Left kidney (tissue), 2 donors: Measurements from ENCODE around the gene JRKL. TPM values are rescaled to one million over a fixed set of nuclear protein-coding genes. Genes with fewer than 3 reads are reported as not detected.
"Not testable (repeated sequence)": the region's sequence is repeated elsewhere in the genome, so short reads cannot be mapped to it uniquely, and the experiment has no call there.

Experiments used
- DNase-seq: peaks from one replicate; pipeline ENCODE4 v3.0.0-alpha.2; 2013
- polyA plus RNA-seq: library from polyadenylated mRNA; unstranded; fragments of 120-200 nt; gene quantifications from one replicate; pipeline ENCODE4 v1.2.1, GENCODE V29; 2013; ENCODE audit not compliant: insufficient read length

Gene JRKL
- polyA plus RNA-seq, 1 donor = 24.9 TPM

DNA sequence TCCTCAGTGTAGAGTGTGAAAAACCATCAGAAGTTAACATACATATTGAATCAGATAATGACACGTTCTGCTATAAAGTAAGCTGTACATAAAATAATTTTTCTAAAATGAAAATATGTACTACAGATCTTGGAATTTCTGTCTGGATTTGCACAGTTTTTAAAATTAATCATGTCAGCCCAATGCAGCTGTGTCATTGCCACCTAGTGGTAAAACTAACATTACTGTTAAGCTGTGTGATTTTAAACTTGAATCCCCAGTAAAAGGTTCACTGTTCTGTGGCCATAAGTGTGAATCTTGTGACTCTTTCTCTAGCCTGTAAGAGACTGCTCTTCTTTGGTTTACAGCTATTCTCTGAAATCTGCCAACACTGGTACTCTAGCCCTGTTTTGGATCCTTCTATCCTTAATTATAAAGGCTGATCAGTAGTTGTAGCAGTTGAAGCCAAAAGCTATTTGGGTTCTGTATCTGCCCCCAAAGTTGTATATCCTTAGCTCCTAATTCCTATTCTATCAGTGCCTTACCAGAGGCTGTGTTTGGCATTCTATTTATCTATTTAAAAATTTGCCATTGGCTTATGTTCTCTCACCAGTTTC lies 4.0 kb downstream of the JRKL start:
- DNase-seq = peak; percentile 14

DNA sequence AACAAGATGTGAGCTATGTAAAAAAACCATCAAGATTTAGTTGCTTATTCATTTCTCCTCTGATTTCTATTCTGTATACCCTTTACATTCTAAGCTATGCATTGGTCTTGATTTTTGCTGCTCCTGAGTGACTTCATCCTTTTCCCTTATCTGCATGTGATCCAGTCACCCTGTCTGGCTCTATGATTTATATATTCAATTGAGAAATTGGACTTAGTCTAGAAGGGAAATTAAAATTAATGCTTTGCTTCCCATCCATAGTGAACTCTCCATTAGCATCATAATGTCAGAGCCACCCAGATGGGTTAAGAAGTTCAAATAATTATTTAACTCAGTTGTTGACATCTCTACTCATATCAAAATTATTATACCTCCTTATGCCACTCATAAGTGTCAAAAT lies 5.0 kb downstream of the JRKL start:
- DNase-seq = no peak

DNA sequence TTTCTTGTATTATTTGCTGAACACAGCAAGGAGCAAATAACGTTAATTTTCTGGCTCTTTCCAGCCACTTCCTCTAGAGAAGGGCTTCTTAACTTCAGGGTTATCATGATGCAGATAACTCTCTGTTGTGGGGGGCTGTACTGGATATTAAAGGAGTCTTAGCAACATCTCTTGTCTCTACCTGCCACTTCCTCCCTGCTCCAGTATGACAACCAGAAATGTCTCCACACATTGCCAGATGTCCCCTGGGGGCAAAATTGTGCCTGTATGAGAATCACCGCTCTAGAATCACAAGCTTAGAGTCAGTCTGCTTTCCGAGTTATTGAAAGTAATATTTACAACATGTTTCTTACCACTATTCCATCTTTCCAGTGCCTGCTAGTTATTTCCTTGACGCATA lies 6.8 kb downstream of the JRKL start:
- DNase-seq = no peak

DNA sequence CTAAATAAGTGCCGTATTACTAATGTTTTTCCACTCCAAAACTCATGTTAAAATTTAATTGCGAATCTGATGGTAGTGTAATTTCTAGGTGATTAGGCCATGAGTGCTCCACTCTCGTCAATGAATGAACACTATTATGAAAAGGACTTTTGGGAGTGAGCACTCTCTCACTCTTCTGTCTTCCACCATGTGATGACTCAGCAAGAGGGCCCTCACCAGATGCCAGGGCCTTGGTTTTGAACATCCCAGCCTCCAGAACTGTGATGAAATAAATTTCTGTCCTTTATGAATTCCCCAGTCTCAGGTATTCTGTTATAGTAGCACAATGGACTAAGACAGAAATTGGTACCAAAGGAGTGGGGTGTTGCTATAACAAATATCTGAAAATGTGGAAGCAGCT lies 8.1 kb downstream of the JRKL start:
- DNase-seq = no peak

DNA sequence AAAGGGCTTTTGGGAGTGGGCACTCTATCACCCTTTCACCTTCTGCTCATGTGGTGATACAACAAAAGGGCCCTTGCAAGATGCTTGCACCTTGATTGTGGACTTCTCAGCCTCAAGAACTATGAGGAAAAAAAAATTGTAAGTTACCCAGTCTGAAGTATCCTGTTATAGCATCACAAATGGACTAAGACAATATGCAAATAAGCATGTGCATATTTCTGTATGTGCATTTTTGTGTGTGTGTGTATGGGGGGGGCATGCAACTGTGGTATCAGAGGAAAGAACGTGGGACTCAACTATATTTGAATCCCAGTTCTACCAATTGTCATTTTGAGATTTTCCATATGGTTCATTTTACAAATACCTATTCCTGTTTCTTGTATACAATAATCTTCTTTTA lies 10.9 kb downstream of the JRKL start:
- DNase-seq = no peak

DNA sequence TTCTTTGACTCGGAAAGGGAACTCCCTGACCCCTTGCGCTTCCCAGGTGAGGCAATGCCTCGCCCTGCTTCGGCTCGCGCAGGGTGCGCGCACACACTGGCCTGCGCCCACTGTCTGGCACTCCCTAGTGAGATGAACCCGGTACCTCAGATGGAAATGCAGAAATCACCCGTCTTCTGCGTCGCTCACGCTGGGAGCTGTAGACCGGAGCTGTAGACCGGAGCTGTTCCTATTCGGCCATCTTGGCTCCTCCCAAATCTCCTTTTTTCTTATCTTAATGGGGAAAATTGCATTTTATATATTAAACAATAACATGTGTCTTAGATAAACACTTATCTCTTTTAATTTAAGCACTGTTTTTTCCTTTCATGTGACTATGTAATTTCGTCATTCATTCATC lies 21.6 kb downstream of the JRKL start:
- not testable (repeated sequence) for DNase-seq

DNA sequence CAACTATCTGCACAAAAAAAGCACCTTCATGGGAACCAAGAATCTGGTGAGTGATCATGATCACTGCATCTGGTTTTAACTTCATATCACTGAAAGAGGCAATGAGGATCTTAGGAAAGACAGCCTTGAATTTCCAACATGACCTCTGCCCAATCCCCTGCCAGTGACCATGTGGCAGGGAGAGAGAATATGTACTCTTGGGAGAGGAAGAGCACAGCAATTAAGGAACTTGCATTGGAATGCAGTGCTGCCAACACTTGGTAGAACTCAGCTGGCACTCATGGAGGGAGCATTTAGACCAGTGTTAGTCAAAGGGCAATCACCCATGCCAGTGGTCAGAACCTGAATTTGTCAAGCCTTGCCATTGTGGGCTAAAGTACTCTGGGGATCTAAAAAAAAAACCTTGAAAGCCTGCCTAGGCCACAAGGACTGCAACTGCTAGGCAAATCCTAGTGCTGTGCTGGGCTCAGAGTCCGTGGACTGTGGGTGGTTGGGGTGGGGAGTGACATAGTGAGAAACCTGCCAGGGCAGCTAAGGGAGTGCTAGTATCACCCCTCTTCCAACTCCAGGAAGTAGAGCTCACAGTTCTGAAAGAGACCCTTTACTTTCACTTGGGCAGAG lies 23.1 kb downstream of the JRKL start:
- no peak for DNase-seq

DNA sequence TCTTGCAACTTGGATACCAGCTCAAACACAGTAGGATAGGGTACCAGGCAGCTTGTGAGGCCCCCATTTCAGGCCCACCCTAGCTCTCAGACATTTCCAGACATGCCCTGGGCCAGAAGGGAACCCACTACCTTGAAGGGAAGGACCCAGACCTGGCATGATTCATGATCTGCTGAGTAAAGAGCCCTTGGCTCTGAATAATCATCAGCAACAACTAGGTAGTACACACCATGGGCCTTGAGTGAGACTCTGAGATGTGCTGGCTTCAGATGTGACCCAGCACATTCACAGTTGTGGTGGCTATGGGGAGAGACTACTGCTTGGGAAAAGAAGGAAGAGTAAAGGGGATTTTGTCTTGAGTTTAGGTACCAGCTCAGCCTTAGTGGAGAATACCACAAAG lies 23.6 kb downstream of the JRKL start:
- DNase-seq = no peak

DNA sequence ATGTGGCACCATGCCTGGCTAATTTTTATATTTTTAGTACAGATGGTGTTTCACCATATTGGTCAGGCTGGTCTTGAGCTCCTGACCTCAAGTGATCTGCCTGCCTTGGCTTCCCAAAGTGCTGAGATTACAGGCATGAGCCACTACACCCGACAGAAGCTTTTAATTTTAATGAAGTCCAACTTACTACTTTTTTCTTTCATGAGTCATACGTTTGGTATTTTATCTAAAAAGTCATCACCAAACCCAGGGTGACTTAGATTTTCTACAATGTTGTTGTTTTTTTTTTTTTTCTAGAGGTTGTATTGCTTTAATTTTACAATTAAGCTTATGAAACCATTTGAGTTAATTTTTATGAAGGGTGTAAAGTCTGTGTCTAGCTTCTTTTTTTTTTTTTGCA lies 34.9 kb downstream of the JRKL start:
- DNase-seq = no peak

DNA sequence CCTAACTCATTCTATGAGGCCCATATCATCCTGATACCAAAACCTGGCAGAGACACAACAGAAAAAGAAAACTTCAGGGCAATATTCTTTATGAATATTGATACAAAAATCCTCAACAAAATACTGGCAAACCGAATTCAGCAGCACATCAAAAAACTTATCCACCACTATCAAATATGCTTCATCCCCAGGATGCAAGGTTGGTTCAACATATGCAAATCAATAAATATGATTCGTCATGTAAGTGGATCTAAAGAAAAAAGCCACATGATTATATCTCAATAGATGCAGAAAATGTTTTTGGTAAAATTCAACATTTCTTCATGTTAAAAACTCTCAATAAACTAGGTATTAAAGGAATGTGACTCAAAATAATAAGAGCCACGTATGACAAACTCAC lies 40.9 kb downstream of the JRKL start:
- DNase-seq = no peak

DNA sequence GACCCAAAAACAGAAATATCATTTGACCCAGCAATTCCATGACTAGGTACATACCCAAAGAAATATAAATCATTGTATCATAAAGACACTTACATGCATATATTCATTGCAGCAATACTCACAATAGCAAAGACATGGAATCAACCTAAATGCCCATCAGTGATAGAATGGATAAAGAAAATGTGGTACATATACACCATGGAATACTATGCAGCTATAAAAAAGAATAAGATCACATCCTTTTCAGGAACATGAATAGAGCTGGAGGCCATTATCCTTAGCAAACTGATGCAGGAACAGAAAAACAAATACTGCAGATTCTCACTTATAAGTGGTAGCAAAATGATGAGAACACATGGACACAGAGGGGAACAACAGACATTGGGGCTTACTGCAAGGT lies 42.8 kb downstream of the JRKL start:
- not testable (repeated sequence) for DNase-seq

Other genes starting within 250 kb of the JRKL start
- 31.7 TPM for gene MAML2, start 46.8 kb upstream of the JRKL start, polyA plus RNA-seq
- gene CCDC82, start 101 bp upstream of the JRKL start, polyA plus RNA-seq = 69.9 TPM